AG20443 (cell line): ENCODE measurements around the gene HMGN3.
"Not testable (repeated sequence)": the region's sequence is repeated elsewhere in the genome, so short reads cannot be mapped to it uniquely, and the experiment has no call there.

Experiments used
- DNase-seq: peaks from one replicate; pipeline ENCODE4 v3.0.0; 2012; ENCODE audit warnings: low spot score, mixed read lengths

Gene HMGN3

GRCh38 chr6:79234150-79235022, at the start of gene HMGN3:
HMGN3 (minus strand) TSS chr6:79234682.
- DNase-seq = peak; percentile 96

GRCh38 chr6:79280756-79281155, 46.3 kb upstream of the HMGN3 start:
- no peak for DNase-seq

GRCh38 chr6:79277109-79277508, 42.6 kb upstream of the HMGN3 start:
- DNase-seq = peak; percentile 15

GRCh38 chr6:79269877-79270276, 35.4 kb upstream of the HMGN3 start:
- DNase-seq = peak; percentile 79

- DNase-seq = no peak
These were observed 32.6 kb upstream of the HMGN3 start for GRCh38 chr6:79267128-79267527.

- DNase-seq = no peak
These were observed 31.6 kb upstream of the HMGN3 start for GRCh38 chr6:79266051-79266450.

- no peak for DNase-seq
These were observed 28.9 kb upstream of the HMGN3 start for GRCh38 chr6:79263359-79263758.

- DNase-seq = no peak
These were observed 27.2 kb upstream of the HMGN3 start for GRCh38 chr6:79261666-79262065.

- DNase-seq = no peak
These were observed 26.3 kb upstream of the HMGN3 start for GRCh38 chr6:79260772-79261171.

GRCh38 chr6:79257381-79258205, 23.1 kb upstream of the HMGN3 start:
- DNase-seq = no peak

- not testable (repeated sequence) for DNase-seq
These were observed 22.3 kb upstream of the HMGN3 start for GRCh38 chr6:79256770-79257169.

- not testable (repeated sequence) for DNase-seq
These were observed 20.6 kb upstream of the HMGN3 start for GRCh38 chr6:79255086-79255485.

GRCh38 chr6:79250559-79250958, 16.1 kb upstream of the HMGN3 start:
- no peak for DNase-seq

- DNase-seq = no peak
These were observed 15.6 kb upstream of the HMGN3 start for GRCh38 chr6:79250107-79250514.

GRCh38 chr6:79249136-79249535, 14.7 kb upstream of the HMGN3 start:
- no peak for DNase-seq

GRCh38 chr6:79246891-79247290, 12.4 kb upstream of the HMGN3 start:
- no peak for DNase-seq

- DNase-seq = no peak
These were observed 6.7 kb upstream of the HMGN3 start for GRCh38 chr6:79241228-79241627.

GRCh38 chr6:79240509-79240908, 6.0 kb upstream of the HMGN3 start:
- DNase-seq = no peak

GRCh38 chr6:79239536-79240168, 5.2 kb upstream of the HMGN3 start:
- no peak for DNase-seq

GRCh38 chr6:79238919-79239318, 4.4 kb upstream of the HMGN3 start:
- no peak for DNase-seq

- DNase-seq = no peak
These were observed 2.2 kb upstream of the HMGN3 start for GRCh38 chr6:79236711-79237110.

GRCh38 chr6:79233611-79234149, 802 bp downstream of the HMGN3 start:
- peak; percentile 90 for DNase-seq
